Germinal center (tissue), 1 donor: ENCODE data around the gene PRRT4.
A peak's percentile ranks its signal among the peaks of the same experiment; 100 is the strongest.

Source experiments
- DNase-seq: peaks from one replicate; pipeline ENCODE4 v3.0.0; 2012; ENCODE audit warnings: mixed read lengths, low spot score

Gene PRRT4

DNA sequence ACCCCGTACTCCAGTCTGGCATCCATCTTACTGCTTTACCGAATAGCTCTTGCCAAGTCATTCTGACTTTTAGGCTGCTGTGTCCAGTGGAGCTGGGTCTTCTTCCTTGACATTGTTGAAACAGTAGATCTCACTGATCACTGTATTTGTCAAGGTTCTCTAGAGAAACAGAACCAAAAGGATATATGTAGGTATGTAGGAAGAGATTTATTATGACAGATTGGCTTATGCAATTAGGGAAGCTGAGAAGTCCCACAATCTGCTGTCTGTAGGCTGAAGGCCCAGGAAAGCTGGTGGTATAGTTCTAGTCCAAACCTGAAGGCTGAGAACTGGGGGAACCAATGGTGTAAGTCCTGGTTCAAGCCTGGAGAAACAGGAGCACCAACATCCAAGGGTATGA, 12.1 kb upstream of the PRRT4 start:
- DNase-seq, result no peak

GRCh38 chr7:128370491-128370890, 9.0 kb upstream of the PRRT4 start:
- DNase-seq, result no peak

DNA sequence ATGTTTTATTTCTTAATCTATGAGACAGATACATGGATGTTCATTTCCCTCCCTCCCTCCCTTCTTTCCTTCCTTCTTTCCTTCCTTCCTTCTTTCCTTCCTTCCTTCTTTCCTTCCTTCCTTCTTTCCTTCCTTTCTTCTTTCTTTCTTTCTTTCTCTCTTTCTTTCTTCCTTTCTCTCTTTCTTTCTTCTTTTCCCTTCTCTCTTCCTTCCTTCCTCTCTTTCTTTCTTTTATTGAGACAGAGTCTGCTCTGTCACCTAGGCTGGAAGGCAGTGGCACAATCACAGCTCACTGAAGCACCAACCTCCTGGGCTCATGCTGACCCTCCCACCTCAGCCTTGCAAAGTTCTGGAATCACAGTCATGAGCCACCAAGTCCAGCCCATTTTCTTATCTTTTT, 5.5 kb upstream of the PRRT4 start:
- no peak for DNase-seq

GRCh38 chr7:128366300-128366699, 4.8 kb upstream of the PRRT4 start:
- DNase-seq, result no peak

DNA sequence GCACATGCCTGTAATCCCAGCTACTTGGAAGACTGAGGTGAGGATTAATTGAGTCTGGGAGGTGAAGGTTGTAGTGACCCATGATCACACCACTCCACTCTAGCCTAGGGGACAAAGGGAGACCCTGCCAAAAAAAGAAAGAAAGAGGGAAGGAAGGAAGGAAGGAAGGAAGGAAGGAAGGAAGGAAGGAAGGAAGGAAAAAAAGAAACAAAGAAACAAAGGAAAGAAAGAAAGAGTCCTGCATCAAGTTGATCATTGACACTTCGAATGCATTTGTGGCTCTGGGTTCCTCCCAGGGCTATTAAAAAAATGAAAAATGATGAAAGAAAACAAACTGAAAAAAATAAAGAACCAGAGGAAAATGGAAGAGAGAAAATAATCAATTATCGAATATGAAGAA, 3.9 kb upstream of the PRRT4 start:
- no peak for DNase-seq

DNA sequence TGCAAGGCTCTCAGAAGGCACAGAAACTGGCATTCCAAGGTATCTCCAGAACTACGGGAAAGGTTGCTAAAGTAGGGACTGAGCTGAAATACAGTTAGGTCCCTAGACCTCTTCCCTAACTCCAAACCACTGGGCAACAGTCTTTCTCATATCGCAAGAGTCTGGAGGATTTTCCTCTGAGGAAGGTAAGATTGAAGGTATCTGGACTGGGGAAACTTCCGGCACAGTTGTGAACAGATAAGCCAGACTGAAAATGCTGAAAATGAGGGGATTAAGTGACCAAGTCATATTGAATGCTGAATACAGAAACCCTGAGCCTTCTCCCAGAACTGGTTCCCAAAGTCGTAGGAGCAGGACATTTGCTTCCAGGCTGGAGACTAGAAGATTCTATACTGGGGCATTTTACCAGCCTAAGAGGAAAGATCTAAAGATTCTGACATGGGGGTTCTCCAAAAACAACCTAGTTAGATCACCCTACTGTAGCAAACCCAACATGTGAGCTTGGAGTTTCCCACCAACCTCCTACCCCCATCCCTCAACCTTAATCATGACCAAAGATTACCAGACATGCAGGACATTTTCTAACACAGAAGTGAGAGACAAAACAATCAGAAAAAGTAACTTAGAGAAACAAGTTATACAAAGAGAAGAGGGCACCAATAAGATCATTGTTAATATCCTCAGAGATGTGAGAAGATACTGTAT, 2.8 kb upstream of the PRRT4 start:
- no peak for DNase-seq

- no peak for DNase-seq
Measured at GRCh38 chr7:128363261-128363721, 1.8 kb upstream of the PRRT4 start.

GRCh38 chr7:128362670-128363069, 1.2 kb upstream of the PRRT4 start:
- no peak for DNase-seq

- DNase-seq, result no peak
Measured at GRCh38 chr7:128360359-128360678, 1.2 kb downstream of the PRRT4 start.

- no peak for DNase-seq
Measured at GRCh38 chr7:128359939-128360338, 1.6 kb downstream of the PRRT4 start.

GRCh38 chr7:128359336-128359735, 2.2 kb downstream of the PRRT4 start:
- DNase-seq, result no peak

GRCh38 chr7:128358233-128358632, 3.3 kb downstream of the PRRT4 start:
- no peak for DNase-seq

DNA sequence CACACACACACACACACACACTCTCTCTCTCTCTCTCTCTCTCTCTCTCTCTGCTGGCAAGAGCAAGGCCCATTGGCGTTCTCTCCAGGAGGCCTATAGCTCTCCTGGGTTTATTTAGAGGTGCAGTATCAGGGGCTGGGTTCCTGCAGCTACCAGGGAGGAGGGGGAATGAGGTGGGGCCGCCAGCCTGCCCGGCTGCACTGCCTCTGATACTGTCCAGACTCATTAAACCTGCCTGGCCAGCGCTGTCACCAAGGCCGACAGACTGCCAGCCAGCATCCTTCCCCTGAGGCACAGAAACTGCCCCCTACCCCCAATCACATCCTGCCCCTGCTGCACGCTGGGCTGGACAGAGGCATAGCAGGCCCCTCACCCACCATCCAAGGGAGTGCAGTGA, 4.3 kb downstream of the PRRT4 start:
- no peak for DNase-seq

GRCh38 chr7:128356546-128357216, 4.8 kb downstream of the PRRT4 start:
- no peak for DNase-seq

DNA sequence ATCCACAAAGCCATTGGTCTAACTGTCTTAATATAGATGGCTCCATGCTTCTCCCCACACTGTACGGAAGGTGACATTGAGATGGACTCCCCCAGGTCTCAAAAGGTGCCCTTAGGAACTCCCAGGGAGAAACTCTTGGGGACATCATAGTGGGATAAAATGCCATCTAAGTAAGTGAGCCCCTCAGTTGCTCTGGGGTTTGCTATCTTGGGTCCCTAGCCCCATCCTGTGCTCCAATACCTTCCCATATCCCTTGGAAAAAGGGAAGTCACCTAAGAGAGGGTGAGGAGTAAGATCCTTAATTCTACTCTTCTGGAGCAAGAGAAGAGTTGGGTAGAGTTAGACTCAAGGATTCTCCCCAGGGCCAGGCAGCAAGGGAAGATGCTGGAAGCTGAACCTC, 7.9 kb downstream of the PRRT4 start:
- no peak for DNase-seq

- DNase-seq, result no peak
Measured at GRCh38 chr7:128353189-128353588, 8.3 kb downstream of the PRRT4 start.

DNA sequence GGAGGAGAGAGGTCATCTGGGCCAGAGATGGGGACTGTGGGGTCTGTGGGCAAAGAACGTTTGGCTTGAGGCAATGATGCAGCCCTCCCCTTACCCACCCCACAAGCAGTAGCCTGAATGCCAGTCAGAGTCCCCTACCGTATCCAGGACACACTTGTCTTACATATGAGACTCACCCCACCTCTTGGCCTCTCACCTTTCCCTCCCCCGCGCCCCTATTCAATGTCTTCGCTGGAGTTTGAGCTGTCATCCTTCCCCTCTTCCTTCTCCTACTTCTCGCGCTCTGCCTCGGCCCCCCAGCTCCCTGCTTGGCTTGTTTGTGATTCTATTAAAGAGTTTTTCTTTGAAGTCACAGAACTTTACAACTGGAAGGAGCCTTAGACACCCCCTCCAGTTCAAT, 8.9 kb downstream of the PRRT4 start:
- no peak for DNase-seq

GRCh38 chr7:128352153-128352537, 9.3 kb downstream of the PRRT4 start:
- no peak for DNase-seq

- DNase-seq, result peak; percentile 44
Measured at GRCh38 chr7:128351296-128352152, 10.0 kb downstream of the PRRT4 start.

- DNase-seq, result no peak
Measured at GRCh38 chr7:128350708-128351295, 10.7 kb downstream of the PRRT4 start.

GRCh38 chr7:128349466-128349825, 12.0 kb downstream of the PRRT4 start:
- DNase-seq, result no peak

- no peak for DNase-seq
Measured at GRCh38 chr7:128347647-128348097, 13.8 kb downstream of the PRRT4 start.

- DNase-seq, result no peak
Measured at GRCh38 chr7:128344431-128344774, 17.1 kb downstream of the PRRT4 start.
